HepG2 (cell line): Measurements from ENCODE around the gene UNC50. TPM values are rescaled to one million over a fixed set of nuclear protein-coding genes. Genes with fewer than 3 reads are reported as not detected.

Experiments
- ATAC-seq: fragments of 200-7000 bp; cut with Tn5 transposase; 3 replicates; pipeline ENCODE4 v1.9.1; 2020; ENCODE audit warnings: mild to moderate bottlenecking, moderate library complexity
- BruUV-seq: library from RNA; stranded (reverse); fragments of 400-500 nt; replicated peaks from 2 replicates; lab custom pipeline; 2021; lab: Mats Ljungman, UMichigan
- CTCF ChIA-PET: fragments of 300-600 bp; formaldehyde crosslinking; extraction: SDS; loops from one replicate; lab custom pipeline; 2021; ENCODE audit warnings: low total read pairs, inconsistent platforms, low intra/inter-chr PET ratio; lab: Yijun Ruan, JAX
- POLR2A ChIA-PET: fragments of 350-600 bp; sonication (Branson Sonifier 250); formaldehyde crosslinking; loops from one replicate; lab custom pipeline; 2020; ENCODE audit warnings: antibody characterized with exemption, inconsistent platforms; lab: Yijun Ruan, JAX
- DNase-seq: peaks from one replicate; pipeline ENCODE4 v3.0.0-alpha.2; 2015; ENCODE audit warnings: low spot score
- FAIRE-seq: peaks from 3 replicates; lab custom pipeline; 2011; peaks lifted over from hg19 to GRCh38; lab: Jason Lieb, UNC
- H2AFZ ChIP-seq: one replicate; pipeline ENCODE4 v1.6.1; 2011; ENCODE audit warnings: low read length, inconsistent platforms
- H3K27ac ChIP-seq: fragments of 300-600 bp; 3 replicates; pipeline ENCODE4 v1.8.0; 2011; ENCODE audit warnings: mixed run types, mild to moderate bottlenecking, mixed read lengths, low read length, inconsistent platforms; ENCODE audit not compliant: insufficient read depth; ENCODE audit errors: extremely low read length
- H3K27me3 ChIP-seq, 2 experiments: fragments of 200-600 bp in 1 of 2; 2 replicates in 1 of 2; 3 replicates in 1 of 2; pipeline versions ENCODE4 v1.6.0 to v1.8.0; 2011; ENCODE audit warnings: low read length in 2 of 2, mild to moderate bottlenecking in 2 of 2, moderate library complexity in 2 of 2, inconsistent platforms in 1 of 2; ENCODE audit not compliant: insufficient read depth in 2 of 2, control insufficient read depth in 1 of 2
- H3K36me3 ChIP-seq, 2 experiments: fragments of 200-600 bp in 1 of 2; replicated peaks in 1 of 2; 2 replicates in 1 of 2; 3 replicates in 1 of 2; pipeline versions ENCODE4 v1.5.1 to v1.8.0; 2011; ENCODE audit warnings: low read length in 2 of 2, inconsistent platforms in 1 of 2; ENCODE audit not compliant: insufficient read depth in 2 of 2, control insufficient read depth in 1 of 2
- H3K4me1 ChIP-seq: 2 replicates; pipeline ENCODE4 v1.5.1; 2012; ENCODE audit warnings: low read length, inconsistent platforms; ENCODE audit not compliant: insufficient read depth
- H3K4me2 ChIP-seq: 2 replicates; pipeline ENCODE4 v1.6.0; 2011; ENCODE audit warnings: low read depth, low read length, inconsistent platforms
- H3K4me3 ChIP-seq, 3 experiments: fragments of 200-600 bp in 1 of 3; sonication (generic), shearing (Covaris generic) in 1 of 3; replicated peaks in 1 of 3; 2 replicates each; pipeline ENCODE4 v1.5.1; 2011 to 2016; ENCODE audit warnings: low read length in 3 of 3, inconsistent platforms in 2 of 3, low read depth in 2 of 3, mild to moderate bottlenecking in 2 of 3, control low read depth in 1 of 3, mixed read lengths in 1 of 3; ENCODE audit not compliant: insufficient read depth in 1 of 3
- H3K79me2 ChIP-seq: one replicate; pipeline ENCODE4 v1.6.1; 2011; ENCODE audit warnings: low read length, inconsistent platforms; ENCODE audit not compliant: insufficient read depth
- H3K9ac ChIP-seq: 2 replicates; pipeline ENCODE4 v1.6.0; 2011; ENCODE audit warnings: mild to moderate bottlenecking, low read depth, low read length, inconsistent platforms; ENCODE audit not compliant: insufficient read depth
- H3K9me3 ChIP-seq: 2 replicates; pipeline ENCODE4 v1.5.1; 2012; ENCODE audit warnings: mild to moderate bottlenecking, low read length
- H4K20me1 ChIP-seq: 2 replicates; pipeline ENCODE4 v1.6.0; 2011; ENCODE audit warnings: inconsistent platforms, mild to moderate bottlenecking, low read length, moderate library complexity; ENCODE audit not compliant: insufficient read depth
- ELF4 ChIP-seq: sonication (generic); formaldehyde crosslinking; IDR thresholded peaks from 2 replicates; pipeline ENCODE4 v1.5.0; 2020; ENCODE audit warnings: missing genetic modification reagents, mild to moderate bottlenecking, moderate library complexity, borderline replicate concordance
- KMT2B ChIP-seq: IDR thresholded peaks from 2 replicates; pipeline ENCODE4 v1.6.1; 2016; ENCODE audit warnings: missing genetic modification reagents, missing compliant biosample characterization
- MAF1 ChIP-seq: sonication (generic); formaldehyde crosslinking; IDR thresholded peaks from 2 replicates; pipeline ENCODE4 v1.5.0; 2020; ENCODE audit warnings: missing genetic modification reagents, borderline replicate concordance
- SMC3 ChIP-seq: IDR thresholded peaks from 2 replicates; pipeline ENCODE4 v1.6.1; 2011; ENCODE audit warnings: low read length, improper control_type of control experiment
- TEAD3 ChIP-seq: optimal IDR thresholded peaks from 2 replicates; pipeline ENCODE3; 2016; ENCODE audit warnings: borderline replicate concordance
- ZNF17 ChIP-seq: sonication (generic); formaldehyde crosslinking; IDR thresholded peaks from 2 replicates; pipeline ENCODE4 v1.5.0; 2020; ENCODE audit warnings: mild to moderate bottlenecking, missing genetic modification reagents
- ZNF337 ChIP-seq: sonication (generic); formaldehyde crosslinking; IDR thresholded peaks from 2 replicates; pipeline ENCODE4 v1.5.1; 2020; ENCODE audit warnings: missing genetic modification reagents, low read depth, mild to moderate bottlenecking, borderline replicate concordance
- ZNF800 ChIP-seq: sonication (generic); formaldehyde crosslinking; IDR thresholded peaks from 2 replicates; pipeline ENCODE4 v1.4.0; 2020; ENCODE audit warnings: missing genetic modification reagents
- ZSCAN25 ChIP-seq: sonication (generic); formaldehyde crosslinking; IDR thresholded peaks from 2 replicates; pipeline ENCODE4 v1.8.0; 2022; ENCODE audit warnings: mild to moderate bottlenecking, missing genetic modification reagents
- WGBS: methylation state at CpG from one replicate; pipeline ENCODE4 v1.1.6; 2017; ENCODE audit warnings: low lambda C conversion rate; 5-methylcytosine and 5-hydroxymethylcytosine counted together
- in situ Hi-C: cut with HindIII; loops from 2 replicates; pipeline ENCODE4 v1.10.0; 2017; ENCODE audit warnings: low pct_unique_long_range_greater_than_20kb; ENCODE audit not compliant: extremely low pct_ligation_motif_present
- intact Hi-C: fragments of 100-400 bp; cut with micrococcal nuclease; formaldehyde crosslinking; loops from one replicate; pipeline ENCODE4 v1.10.0; 2022; ENCODE audit not compliant: unreplicated experiment
- polyA plus RNA-seq, 8 experiments: library from polyadenylated mRNA; depleted of rRNA in 3 of 8; stranded (reverse) in 7 of 8; unstranded in 1 of 8; fragments of >200 nt; fragmentation: Illumina TruSeq in 4 of 8; extraction: Trizol in 4 of 8; gene quantifications; 2 replicates each; pipeline versions ENCODE4 v1.2.1 to v1.2.3, GENCODE V29; 2011 to 2016; ENCODE audit warnings: low read depth in 4 of 8, missing spikeins in 1 of 8, mixed read lengths in 1 of 8; ENCODE audit not compliant: insufficient read depth in 1 of 8
- total RNA-seq, 5 experiments: library from RNA; depleted of rRNA; stranded (reverse); fragments of >200 nt; fragmentation: Illumina TruSeq; extraction: Trizol; gene quantifications; 2 replicates each; pipeline ENCODE4 v1.2.3, GENCODE V29; 2016; ENCODE audit warnings: low read depth in 1 of 5

Gene UNC50
- total and polyA plus RNA-seq, 2 of the 13 experiments (the other 11 are each of a cell fraction or from before 2014, with no cell fraction given), result 92.6 to 95.6 TPM

- no peaks in the 10 kb centered on the region for H4K20me1 ChIP-seq
- H3K36me3 ChIP-seq, result peaks cover 12 to 38% of the 10 kb centered on the region in 2 experiments; a peak in 4 of 5 replicates
- H3K4me3 ChIP-seq, result no peak overlapping the region
- no TSS peak for BruUV-seq
- 94% methylated on average over 9 of the region's 9 CpGs for WGBS
- in situ Hi-C loops, result loop anchor here (5.0 kb wide), 1 partner anchor 37 kb away; no protein-coding TSS in a partner anchor
- no peak for TF ChIP-seq KMT2B
- TF ChIP-seq MAF1 (CRISPR knock-in tag), result no peak
- no peak for TF ChIP-seq ZNF17 (CRISPR knock-in tag)
- TF ChIP-seq SMC3, result no peak
- no peak for TF ChIP-seq ZSCAN25 (CRISPR knock-in tag)
- TF ChIP-seq TEAD3, result no peak
- TF ChIP-seq ELF4, result no peak
- TF ChIP-seq ZNF800, result no peak
- no peak for TF ChIP-seq ZNF337 (CRISPR knock-in tag)
- ChIA-PET POLR2A (no interaction called here), CTCF (no interaction called here)
- ATAC-seq (no peak), DNase-seq (no peak), FAIRE-seq (no peak)
- no peak overlapping the region for H2AFZ ChIP-seq
- 0 out of 2 replicates have a peak, but pooled peaks cover under 1% of the 10 kb centered on the region for H3K4me1 ChIP-seq
- H3K27me3 ChIP-seq, result no peaks in the 10 kb centered on the region
- intact Hi-C loops, result no loop called here
- H3K9ac ChIP-seq, result no peak overlapping the region
- H3K79me2 ChIP-seq, result no peaks in the 10 kb centered on the region
- no peak overlapping the region for H3K4me2 ChIP-seq
- H3K9me3 ChIP-seq, result no peaks in the 10 kb centered on the region
- no peak overlapping the region for H3K27ac ChIP-seq
Observed at GRCh38 chr2:98565286-98565860, 43.0 kb upstream of the UNC50 start.
